CD4-positive, alpha-beta T cell treated with Interleukin-15 for 4 hours (primary cell): Measurements from ENCODE around the gene CRACR2B.

Experiments used
- DNase-seq: peaks from one replicate; pipeline ENCODE4 v3.0.0-alpha.2; 2020; ENCODE audit warnings: low spot score

CRACR2B gene

DNA sequence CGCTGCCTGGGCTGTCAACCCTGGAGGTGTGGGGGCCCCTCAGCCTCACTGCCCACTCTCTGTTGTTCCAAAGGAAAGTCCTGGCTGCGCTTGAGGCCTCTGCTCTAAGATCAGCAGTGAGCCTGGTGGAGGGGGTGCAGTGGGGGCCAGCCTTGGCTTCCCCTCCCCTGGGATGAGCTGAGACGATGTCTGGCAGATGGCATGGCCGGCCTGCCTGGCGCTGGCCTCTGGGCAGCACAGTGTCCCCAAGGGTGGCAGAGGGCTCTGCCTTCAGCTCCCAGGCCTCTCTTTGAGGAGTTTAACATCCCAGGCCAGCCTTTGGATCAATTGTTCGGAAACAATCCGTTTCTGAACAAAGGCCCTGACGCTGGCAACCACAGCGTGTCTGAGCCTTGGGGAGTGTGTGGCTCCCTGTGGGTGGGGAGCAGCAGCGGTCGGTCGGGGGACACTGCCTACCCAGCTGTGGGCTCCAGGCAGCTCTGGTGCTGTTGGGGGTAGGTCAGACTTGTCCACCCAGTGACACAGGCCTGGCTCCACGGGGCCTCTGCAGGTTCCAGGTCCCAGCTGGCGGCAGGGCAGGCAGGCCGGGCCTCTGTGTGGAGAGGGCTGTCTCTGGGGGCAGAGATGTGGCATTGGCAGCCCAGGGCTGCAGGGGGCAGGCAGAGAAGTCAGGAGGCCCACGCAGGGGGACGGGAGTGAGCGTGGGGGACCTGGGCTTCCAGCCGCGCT is 27.0 kb downstream of the CRACR2B start:
- no peak for DNase-seq

DNA sequence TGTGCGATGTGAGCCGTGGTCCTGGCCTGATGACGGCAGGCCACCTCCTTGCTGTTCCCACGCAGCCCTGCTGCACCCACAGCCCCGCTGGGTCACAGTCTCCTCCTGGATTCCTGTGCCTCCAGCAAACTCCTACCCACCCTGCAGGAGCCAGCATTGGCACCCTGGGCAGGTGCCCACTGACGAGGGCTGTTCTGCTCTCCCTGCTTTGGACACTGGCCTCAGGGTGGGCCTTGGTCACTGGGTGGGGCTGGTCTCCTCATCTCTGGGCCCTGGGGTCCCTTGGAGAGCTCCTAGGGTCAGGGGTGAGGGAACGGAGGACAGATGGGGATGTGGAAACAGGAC is 27.6 kb downstream of the CRACR2B start:
- DNase-seq, result no peak

GRCh38 chr11:855796-856195 is 28.1 kb downstream of the CRACR2B start:
- DNase-seq, result no peak

DNA sequence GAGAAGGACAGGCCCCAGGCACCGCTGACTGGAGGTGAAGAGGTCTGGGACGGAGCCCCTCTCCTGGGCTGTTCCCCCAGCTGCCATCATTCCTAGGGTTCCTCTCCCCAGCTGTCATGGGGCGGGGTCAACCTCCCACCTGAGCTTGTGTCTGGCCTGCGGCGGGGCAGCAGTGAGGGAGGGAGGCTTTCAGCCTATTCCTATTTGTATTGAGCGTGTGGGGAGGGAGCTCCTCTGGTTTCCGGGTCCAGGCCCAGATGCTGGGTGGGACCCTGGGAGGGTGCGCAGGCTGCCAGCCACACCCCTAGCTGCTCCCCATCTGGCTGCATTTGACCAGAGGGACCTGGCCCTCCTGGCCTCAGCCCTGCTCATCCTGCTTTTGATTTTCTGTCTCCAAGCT is 28.7 kb downstream of the CRACR2B start:
- no peak for DNase-seq

- DNase-seq, result no peak
Measured at GRCh38 chr11:858053-858761, 30.5 kb downstream of the CRACR2B start.

GRCh38 chr11:858762-859339 is 31.1 kb downstream of the CRACR2B start:
- no peak for DNase-seq

DNA sequence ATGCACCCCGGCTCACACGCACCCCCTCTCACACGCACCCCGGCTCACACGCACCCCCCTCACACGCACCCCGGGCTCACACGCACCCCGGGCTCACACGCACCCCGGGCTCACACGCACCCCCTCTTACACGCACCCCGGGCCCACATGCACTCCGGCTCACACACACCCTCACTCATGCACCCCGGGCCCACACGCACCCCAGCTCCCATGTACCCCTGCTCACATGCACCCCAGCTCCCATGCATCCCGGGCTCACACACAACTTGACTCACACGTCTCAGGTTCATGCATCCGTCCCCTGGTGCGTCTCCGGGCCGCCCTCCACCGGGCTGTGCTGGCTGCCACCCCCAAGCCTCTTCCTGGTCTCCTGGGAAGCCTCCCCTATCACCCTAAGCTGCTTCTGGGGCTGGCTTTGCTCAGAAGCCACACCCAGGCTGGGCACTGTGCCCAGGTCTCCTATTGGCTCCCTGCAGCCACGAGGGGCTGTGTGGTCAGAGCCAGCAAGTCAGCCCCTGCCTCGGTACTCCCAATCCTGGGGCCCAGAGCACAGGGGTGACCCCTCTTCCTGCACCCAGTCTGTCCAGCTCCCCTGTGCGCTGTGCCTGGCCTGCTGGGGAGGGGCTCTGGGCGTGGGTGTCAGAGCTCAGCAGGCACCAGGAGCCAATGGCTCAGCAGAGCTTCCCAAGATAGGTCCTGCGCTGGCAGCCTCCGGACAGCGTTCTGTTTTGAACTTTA is 31.8 kb downstream of the CRACR2B start:
- DNase-seq, result no peak

- DNase-seq, result no peak
Measured at GRCh38 chr11:860234-861104, 32.8 kb downstream of the CRACR2B start.

DNA sequence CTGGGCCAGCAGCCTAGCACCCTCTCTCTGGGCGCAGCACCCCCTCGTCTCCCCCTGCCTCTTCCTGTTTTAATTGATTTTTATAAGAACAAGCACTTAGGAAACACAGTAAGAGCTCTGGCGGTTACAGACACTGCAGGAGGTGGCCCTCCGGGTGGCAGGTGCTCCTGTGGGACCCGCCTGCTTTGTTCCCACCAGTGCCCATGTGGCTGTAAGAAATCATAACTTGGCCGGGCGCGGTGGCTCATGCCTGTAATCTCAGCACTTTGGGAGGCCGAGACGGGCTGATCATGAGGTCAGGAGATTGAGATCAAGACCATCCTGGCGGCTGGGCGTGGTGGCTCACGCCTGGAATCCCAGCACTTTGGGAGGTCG is 33.4 kb downstream of the CRACR2B start:
- no peak for DNase-seq

DNA sequence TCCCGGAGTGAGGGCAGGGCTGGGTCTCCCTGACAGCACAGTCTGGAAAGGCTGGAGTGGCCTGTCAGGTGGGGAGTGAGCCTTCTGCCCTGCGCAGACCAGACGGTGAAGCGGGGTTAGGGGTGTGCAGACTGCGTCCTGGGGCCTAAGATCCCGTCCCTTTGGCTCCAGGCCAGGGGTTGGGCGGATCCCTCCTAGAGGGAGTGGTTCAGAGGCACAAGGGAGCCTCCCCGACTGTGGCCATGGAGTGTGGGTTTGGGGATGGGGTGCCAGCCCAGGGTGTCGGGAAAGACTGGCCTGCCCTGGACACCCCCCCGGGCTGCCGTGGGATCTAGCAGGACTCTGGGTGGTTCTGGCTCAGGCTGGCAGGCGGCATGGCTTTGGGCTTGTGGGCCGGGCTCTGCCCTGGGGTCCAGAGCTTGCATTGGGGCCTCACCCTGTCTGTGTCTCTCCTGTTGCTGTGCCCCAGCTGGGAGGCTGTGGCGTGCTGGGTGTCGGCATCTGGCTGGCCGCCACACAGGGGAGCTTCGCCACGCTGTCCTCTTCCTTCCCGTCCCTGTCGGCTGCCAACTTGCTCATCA is 34.5 kb downstream of the CRACR2B start:
- no peak for DNase-seq

DNA sequence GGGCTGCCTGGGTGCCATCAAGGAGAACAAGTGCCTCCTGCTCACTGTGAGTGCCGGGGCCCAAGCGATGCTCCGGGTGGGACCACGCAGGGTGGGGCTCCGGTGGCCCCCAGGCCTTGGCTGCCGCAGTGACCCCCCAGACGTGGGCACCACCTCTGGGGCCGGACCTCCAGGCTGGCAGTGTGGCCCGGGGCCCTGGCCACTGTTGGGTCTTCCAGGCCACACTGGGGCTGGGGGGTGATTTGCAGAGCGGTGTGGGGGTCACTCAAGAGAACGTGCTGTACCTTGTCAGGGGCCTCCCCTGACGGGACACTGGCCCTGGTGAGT is 34.9 kb downstream of the CRACR2B start:
- DNase-seq, result no peak

- no peak for DNase-seq
Measured at GRCh38 chr11:863023-863909, 35.5 kb downstream of the CRACR2B start.

GRCh38 chr11:863910-864827 is 36.5 kb downstream of the CRACR2B start:
- DNase-seq, result no peak

- no peak for DNase-seq
Measured at GRCh38 chr11:864898-865297, 37.2 kb downstream of the CRACR2B start.

DNA sequence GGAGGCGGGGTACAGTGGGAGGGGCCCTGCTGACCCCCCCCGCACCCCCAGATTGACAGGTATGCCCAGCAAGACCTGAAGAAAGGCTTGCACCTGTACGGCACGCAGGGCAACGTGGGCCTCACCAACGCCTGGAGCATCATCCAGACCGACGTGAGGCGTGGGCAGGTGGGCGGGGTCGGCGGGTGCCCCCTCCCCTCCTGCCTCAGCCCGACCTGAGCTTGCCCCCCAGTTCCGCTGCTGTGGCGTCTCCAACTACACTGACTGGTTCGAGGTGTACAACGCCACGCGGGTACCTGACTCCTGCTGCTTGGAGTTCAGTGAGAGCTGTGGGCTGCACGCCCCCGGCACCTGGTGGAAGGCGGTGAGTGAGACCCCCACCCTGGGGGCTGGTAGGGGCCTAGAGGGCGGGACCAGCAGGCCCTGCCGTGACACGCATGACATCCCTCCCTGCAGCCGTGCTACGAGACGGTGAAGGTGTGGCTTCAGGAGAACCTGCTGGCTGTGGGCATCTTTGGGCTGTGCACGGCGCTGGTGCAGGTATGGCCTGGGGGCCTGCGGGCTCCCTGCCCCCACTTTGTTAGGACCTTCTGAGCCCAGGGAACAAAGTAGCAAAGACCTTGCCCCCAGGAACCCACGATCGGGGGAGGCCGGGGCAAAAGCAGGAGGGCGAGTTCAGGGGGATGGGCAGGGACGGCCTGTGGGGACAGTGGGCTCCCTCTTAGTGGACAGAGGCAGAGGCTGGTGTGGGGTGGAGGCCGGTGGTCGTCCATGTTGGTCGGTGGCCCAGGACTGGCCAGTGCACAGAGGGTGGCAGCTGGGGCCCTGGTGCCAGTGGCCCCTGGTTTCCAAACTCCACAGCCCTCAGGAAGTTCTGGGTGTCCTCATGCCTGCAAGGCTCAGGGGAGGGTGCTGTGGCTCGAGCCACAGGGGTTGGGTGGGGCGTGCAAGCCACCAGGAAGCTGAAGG is 38.0 kb downstream of the CRACR2B start:
- no peak for DNase-seq

GRCh38 chr11:866481-866880 is 38.8 kb downstream of the CRACR2B start:
- no peak for DNase-seq

DNA sequence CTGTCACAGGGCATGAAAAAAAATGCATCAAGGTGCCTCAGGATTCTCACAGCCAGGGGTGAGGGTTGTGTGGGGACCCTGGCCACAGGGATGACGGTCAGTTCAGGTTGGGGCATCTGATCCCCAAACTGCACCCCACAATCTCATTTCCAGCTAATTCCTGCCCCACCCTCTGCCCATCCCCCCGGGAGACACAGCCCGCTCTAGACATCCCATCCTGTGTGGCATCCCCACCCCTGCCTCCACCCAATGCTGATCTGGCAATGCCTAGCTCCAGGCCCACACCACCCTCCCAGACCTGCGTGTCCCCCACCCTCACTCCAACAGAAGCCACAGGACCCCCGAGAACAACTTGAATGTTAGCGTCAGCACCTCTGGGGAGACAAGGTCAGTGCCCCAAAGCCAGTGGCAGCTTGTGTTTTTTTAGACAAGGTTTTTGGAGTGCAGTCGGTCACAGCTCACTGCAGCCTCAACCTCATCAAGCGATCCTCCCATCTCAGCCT is 40.2 kb downstream of the CRACR2B start:
- DNase-seq, result no peak

GRCh38 chr11:868394-868793 is 40.7 kb downstream of the CRACR2B start:
- no peak for DNase-seq
